ENCODE measurements around the gene TPT1. TPM values are rescaled to one million over a fixed set of nuclear protein-coding genes. Genes with fewer than 3 reads are reported as not detected.
"Not testable (repeated sequence)": the region's sequence is repeated elsewhere in the genome, so short reads cannot be mapped to it uniquely, and the experiment has no call there.

The TPT1 gene
- total RNA-seq (2014; rRNA removed; shearing (Covaris generic)) = 1,060 and 1,417 TPM in 2 replicates

- DNase-seq = peak; percentile 100
- H3K4me3 ChIP-seq (ENCODE audit: insufficient read depth, low read depth, low read length) = peak within 1 kb of the TSS; percentile 98
- peaks cover 32% of the 10 kb centered on the region for H3K36me3 ChIP-seq (replicated peaks; ENCODE audit: control insufficient read depth, insufficient read depth, low read length)
- H3K27me3 ChIP-seq (ENCODE audit: control insufficient read depth, insufficient read depth, low read length) = no peaks in the 10 kb centered on the region
These were observed at the start of gene TPT1 for GRCh38 chr13:45341034-45341798. Gene TPT1, minus strand, starts transcription at chr13:45341183. Its CDS starts 114 bp downstream, at chr13:45341069.

GRCh38 chr13:45390348-45390747 is 49.4 kb upstream of the TPT1 start:
- not testable (repeated sequence) for H3K36me3 ChIP-seq (replicated peaks; ENCODE audit: control insufficient read depth, insufficient read depth, low read length); H3K27me3 ChIP-seq (ENCODE audit: control insufficient read depth, insufficient read depth, low read length); H3K4me3 ChIP-seq (ENCODE audit: insufficient read depth, low read depth, low read length); DNase-seq

- no peak for DNase-seq
- H3K4me3 ChIP-seq (ENCODE audit: insufficient read depth, low read depth, low read length) = no peak overlapping the region
- no peaks in the 10 kb centered on the region for H3K27me3 ChIP-seq (ENCODE audit: control insufficient read depth, insufficient read depth, low read length)
These were observed 47.7 kb upstream of the TPT1 start for GRCh38 chr13:45388664-45389063.

GRCh38 chr13:45386892-45387575 is 46.1 kb upstream of the TPT1 start:
- H3K27me3 ChIP-seq (ENCODE audit: control insufficient read depth, insufficient read depth, low read length); DNase-seq; H3K36me3 ChIP-seq (replicated peaks; ENCODE audit: control insufficient read depth, insufficient read depth, low read length); H3K4me3 ChIP-seq (ENCODE audit: insufficient read depth, low read depth, low read length): not testable (repeated sequence)

More at GRCh38 chr13:45388664-45389063, 47.7 kb upstream of the TPT1 start:
- peaks cover 1% of the 10 kb centered on the region; the same call in 1 of the 2 replicates for H3K36me3 ChIP-seq (replicated peaks; ENCODE audit: control insufficient read depth, insufficient read depth, low read length)

GRCh38 chr13:45385907-45386553 is 45.0 kb upstream of the TPT1 start:
- no peak overlapping the region for H3K4me3 ChIP-seq (ENCODE audit: insufficient read depth, low read depth, low read length)
- H3K27me3 ChIP-seq (ENCODE audit: control insufficient read depth, insufficient read depth, low read length) = no peaks in the 10 kb centered on the region
- no peak for DNase-seq
- peaks cover 1% of the 10 kb centered on the region; the same call in 1 of the 2 replicates for H3K36me3 ChIP-seq (replicated peaks; ENCODE audit: control insufficient read depth, insufficient read depth, low read length)

GRCh38 chr13:45385320-45385719 is 44.3 kb upstream of the TPT1 start:
- Histone ChIP-seq H3K36me3 (replicated peaks; ENCODE audit: control insufficient read depth, insufficient read depth, low read length) (peaks cover 1% of the 10 kb centered on the region; the same call in 1 of the 2 replicates), H3K4me3 (ENCODE audit: insufficient read depth, low read depth, low read length) (no peak overlapping the region), H3K27me3 (ENCODE audit: control insufficient read depth, insufficient read depth, low read length) (no peaks in the 10 kb centered on the region)
- DNase-seq = no peak

GRCh38 chr13:45384474-45385174 is 43.6 kb upstream of the TPT1 start:
- Histone ChIP-seq H3K27me3 (ENCODE audit: control insufficient read depth, insufficient read depth, low read length) (no peaks in the 10 kb centered on the region), H3K4me3 (ENCODE audit: insufficient read depth, low read depth, low read length) (no peak overlapping the region), H3K36me3 (replicated peaks; ENCODE audit: control insufficient read depth, insufficient read depth, low read length) (peaks cover 1% of the 10 kb centered on the region; the same call in 1 of the 2 replicates)
- no peak for DNase-seq

GRCh38 chr13:45382739-45383138 is 41.8 kb upstream of the TPT1 start:
- H3K27me3 ChIP-seq (ENCODE audit: control insufficient read depth, insufficient read depth, low read length); H3K4me3 ChIP-seq (ENCODE audit: insufficient read depth, low read depth, low read length); H3K36me3 ChIP-seq (replicated peaks; ENCODE audit: control insufficient read depth, insufficient read depth, low read length); DNase-seq: not testable (repeated sequence)

- Histone ChIP-seq H3K27me3 (ENCODE audit: control insufficient read depth, insufficient read depth, low read length) (no peaks in the 10 kb centered on the region), H3K4me3 (ENCODE audit: insufficient read depth, low read depth, low read length) (no peak overlapping the region), H3K36me3 (replicated peaks; ENCODE audit: control insufficient read depth, insufficient read depth, low read length) (peaks cover 1% of the 10 kb centered on the region; the same call in 1 of the 2 replicates)
- no peak for DNase-seq
These were observed 40.2 kb upstream of the TPT1 start for GRCh38 chr13:45381196-45381595.

GRCh38 chr13:45380708-45381107 is 39.7 kb upstream of the TPT1 start:
- not testable (repeated sequence) for H3K27me3 ChIP-seq (ENCODE audit: control insufficient read depth, insufficient read depth, low read length); H3K36me3 ChIP-seq (replicated peaks; ENCODE audit: control insufficient read depth, insufficient read depth, low read length); H3K4me3 ChIP-seq (ENCODE audit: insufficient read depth, low read depth, low read length); DNase-seq

GRCh38 chr13:45379516-45379915 is 38.5 kb upstream of the TPT1 start:
- not testable (repeated sequence) for H3K27me3 ChIP-seq (ENCODE audit: control insufficient read depth, insufficient read depth, low read length); H3K4me3 ChIP-seq (ENCODE audit: insufficient read depth, low read depth, low read length); DNase-seq; H3K36me3 ChIP-seq (replicated peaks; ENCODE audit: control insufficient read depth, insufficient read depth, low read length)

GRCh38 chr13:45378786-45379185 is 37.8 kb upstream of the TPT1 start:
- not testable (repeated sequence) for H3K36me3 ChIP-seq (replicated peaks; ENCODE audit: control insufficient read depth, insufficient read depth, low read length); H3K4me3 ChIP-seq (ENCODE audit: insufficient read depth, low read depth, low read length); DNase-seq; H3K27me3 ChIP-seq (ENCODE audit: control insufficient read depth, insufficient read depth, low read length)

GRCh38 chr13:45377314-45377713 is 36.3 kb upstream of the TPT1 start:
- not testable (repeated sequence) for H3K4me3 ChIP-seq (ENCODE audit: insufficient read depth, low read depth, low read length); H3K36me3 ChIP-seq (replicated peaks; ENCODE audit: control insufficient read depth, insufficient read depth, low read length); H3K27me3 ChIP-seq (ENCODE audit: control insufficient read depth, insufficient read depth, low read length); DNase-seq

GRCh38 chr13:45376651-45377050 is 35.7 kb upstream of the TPT1 start:
- H3K36me3 ChIP-seq (replicated peaks; ENCODE audit: control insufficient read depth, insufficient read depth, low read length); H3K27me3 ChIP-seq (ENCODE audit: control insufficient read depth, insufficient read depth, low read length); H3K4me3 ChIP-seq (ENCODE audit: insufficient read depth, low read depth, low read length); DNase-seq: not testable (repeated sequence)
